Osteocyte (in vitro differentiated cells): ENCODE results near the gene CACNA2D3. TPM values are rescaled to one million over a fixed set of nuclear protein-coding genes. Genes with fewer than 3 reads are reported as not detected.

ENCODE experiments used
- DNase-seq: peaks from one replicate; pipeline ENCODE4 v3.0.0; 2021; ENCODE audit warnings: mixed read lengths; ENCODE audit not compliant: unreplicated experiment; ENCODE audit errors: extremely low spot score
- H3K27ac Mint-ChIP-seq: one replicate; pipeline ENCODE4 v1.8.0; 2021; ENCODE audit warnings: mild to moderate bottlenecking, mixed read lengths; ENCODE audit not compliant: unreplicated experiment
- H3K27me3 Mint-ChIP-seq: one replicate; pipeline ENCODE4 v1.8.0; 2021; ENCODE audit warnings: mixed read lengths; ENCODE audit not compliant: unreplicated experiment
- H3K36me3 Mint-ChIP-seq: one replicate; pipeline ENCODE4 v1.8.0; 2021; ENCODE audit warnings: mixed read lengths; ENCODE audit not compliant: unreplicated experiment
- H3K4me1 Mint-ChIP-seq: one replicate; pipeline ENCODE4 v1.8.0; 2021; ENCODE audit warnings: mixed read lengths; ENCODE audit not compliant: unreplicated experiment
- H3K4me3 Mint-ChIP-seq: one replicate; pipeline ENCODE4 v1.8.0; 2021; ENCODE audit warnings: mild to moderate bottlenecking, moderate library complexity, mixed read lengths; ENCODE audit not compliant: unreplicated experiment
- H3K9me3 Mint-ChIP-seq: one replicate; pipeline ENCODE4 v1.8.0; 2021; ENCODE audit warnings: mixed read lengths; ENCODE audit not compliant: unreplicated experiment
- CTCF ChIP-seq: fragments of 200-600 bp; sonication (generic); IDR thresholded peaks from 2 replicates; pipeline ENCODE4 v1.5.0; 2021; ENCODE audit warnings: antibody characterized with exemption, mild to moderate bottlenecking, moderate library complexity
- total RNA-seq: library from RNA; stranded (reverse); gene quantifications from 2 replicates; pipeline ENCODE4 v1.2.1, GENCODE V29; 2021

Gene CACNA2D3
- total RNA-seq, 1 donor from 2014 or later: 0.46 TPM

- Mint-ChIP-seq H3K9me3 (peaks cover 23% of the 10 kb centered on the region), H3K27me3 (no peaks in the 10 kb centered on the region), H3K4me1 (no peaks in the 10 kb centered on the region), H3K4me3 (no peak overlapping the region), H3K36me3 (no peaks in the 10 kb centered on the region), H3K27ac (no peak overlapping the region)
- DNase-seq: no peak
- TF ChIP-seq CTCF: no peak
Measured at GRCh38 chr3:54237109-54237508, 114.8 kb downstream of the CACNA2D3 start.

- no peak for DNase-seq
- Mint-ChIP-seq H3K27me3 (no peaks in the 10 kb centered on the region), H3K9me3 (peaks cover 19% of the 10 kb centered on the region), H3K36me3 (no peaks in the 10 kb centered on the region), H3K27ac (no peak overlapping the region), H3K4me3 (no peak overlapping the region), H3K4me1 (no peaks in the 10 kb centered on the region)
- no peak for TF ChIP-seq CTCF
Measured at GRCh38 chr3:54237788-54238502, 115.6 kb downstream of the CACNA2D3 start.

- no peak overlapping the region for H3K27ac Mint-ChIP-seq
- TF ChIP-seq CTCF: no peak
- no peak overlapping the region for H3K4me3 Mint-ChIP-seq
- no peaks in the 10 kb centered on the region for H3K36me3 Mint-ChIP-seq
- no peaks in the 10 kb centered on the region for H3K27me3 Mint-ChIP-seq
- H3K4me1 Mint-ChIP-seq: no peaks in the 10 kb centered on the region
- H3K9me3 Mint-ChIP-seq: peaks cover 15% of the 10 kb centered on the region
- DNase-seq: no peak
Measured at GRCh38 chr3:54240309-54240708, 118.0 kb downstream of the CACNA2D3 start.

GRCh38 chr3:54243056-54243931, 120.9 kb downstream of the CACNA2D3 start:
- H3K27me3 Mint-ChIP-seq: no peaks in the 10 kb centered on the region
- H3K36me3 Mint-ChIP-seq: no peaks in the 10 kb centered on the region
- no peaks in the 10 kb centered on the region for H3K4me1 Mint-ChIP-seq
- DNase-seq: no peak
- H3K27ac Mint-ChIP-seq: no peak overlapping the region
- peaks cover 10% of the 10 kb centered on the region for H3K9me3 Mint-ChIP-seq
- H3K4me3 Mint-ChIP-seq: no peak overlapping the region
- TF ChIP-seq CTCF: no peak
